T-helper 1 cell treated with Interleukin-12 subunit alpha and Interleukin-12 subunit beta and Interleukin-4 antibody, amounts not matched to agents 30 μg/mL and 1 μg/mL, for 36 hours (primary cell): ENCODE measurements around the gene OGG1.

Experiments used
- H3K27ac Mint-ChIP-seq: one replicate; pipeline ENCODE4 v1.8.0; 2021; ENCODE audit warnings: mild to moderate bottlenecking, mixed read lengths
- H3K27me3 Mint-ChIP-seq: one replicate; pipeline ENCODE4 v1.8.0; 2021; ENCODE audit warnings: low read depth, mixed read lengths
- H3K36me3 Mint-ChIP-seq: one replicate; pipeline ENCODE4 v1.8.0; 2021; ENCODE audit warnings: low read depth, mixed read lengths
- H3K4me1 Mint-ChIP-seq: one replicate; pipeline ENCODE4 v1.8.0; 2021; ENCODE audit warnings: low read depth, mixed read lengths
- H3K4me3 Mint-ChIP-seq: one replicate; pipeline ENCODE4 v1.8.0; 2021; ENCODE audit warnings: mild to moderate bottlenecking, moderate library complexity, mixed read lengths
- H3K9me3 Mint-ChIP-seq: one replicate; pipeline ENCODE4 v1.8.0; 2021; ENCODE audit warnings: mixed read lengths

Gene OGG1

DNA sequence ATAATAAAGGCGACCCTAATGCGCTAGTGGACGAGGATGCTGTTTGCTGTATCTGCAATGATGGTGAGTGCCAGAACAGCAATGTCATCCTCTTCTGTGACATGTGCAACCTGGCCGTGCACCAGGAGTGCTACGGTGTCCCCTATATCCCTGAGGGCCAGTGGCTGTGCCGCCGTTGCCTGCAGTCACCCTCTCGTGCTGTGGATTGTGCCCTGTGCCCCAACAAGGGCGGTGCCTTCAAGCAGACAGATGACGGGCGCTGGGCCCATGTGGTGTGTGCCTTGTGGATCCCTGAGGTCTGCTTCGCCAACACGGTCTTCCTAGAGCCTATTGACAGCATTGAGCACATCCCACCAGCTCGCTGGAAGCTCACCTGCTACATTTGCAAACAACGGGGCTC is 10.6 kb upstream of the OGG1 start:
- Mint-ChIP-seq H3K4me1 (peaks cover 12% of the 10 kb centered on the region), H3K4me3 (no peak overlapping the region), H3K9me3 (no peaks in the 10 kb centered on the region), H3K36me3 (peaks cover 50% of the 10 kb centered on the region), H3K27ac (no peak overlapping the region), H3K27me3 (no peaks in the 10 kb centered on the region)

DNA sequence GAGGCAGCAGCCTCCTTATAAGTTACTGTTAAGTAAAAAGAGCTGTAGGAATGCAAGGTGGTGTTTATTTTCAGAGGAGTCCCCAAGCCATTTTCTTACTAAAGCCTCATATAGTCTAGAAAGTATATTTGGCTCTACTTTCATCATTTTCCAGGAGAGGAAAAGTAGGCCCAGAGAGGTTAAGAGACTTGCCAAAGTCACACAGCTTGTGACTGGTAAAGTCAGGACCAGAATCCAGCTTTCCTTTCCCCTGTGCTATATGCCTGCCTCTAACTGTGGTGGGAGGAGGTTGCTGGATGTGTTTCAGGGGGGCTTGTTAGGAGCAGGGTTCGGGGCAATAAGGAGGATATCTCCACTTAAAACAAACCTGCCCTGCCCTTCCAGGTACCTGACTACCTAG is 7.2 kb upstream of the OGG1 start:
- no peak overlapping the region for H3K27ac Mint-ChIP-seq
- no peaks in the 10 kb centered on the region for H3K4me1 Mint-ChIP-seq
- H3K36me3 Mint-ChIP-seq, result peaks cover 51% of the 10 kb centered on the region
- H3K27me3 Mint-ChIP-seq, result no peaks in the 10 kb centered on the region
- no peak overlapping the region for H3K4me3 Mint-ChIP-seq
- no peaks in the 10 kb centered on the region for H3K9me3 Mint-ChIP-seq

DNA sequence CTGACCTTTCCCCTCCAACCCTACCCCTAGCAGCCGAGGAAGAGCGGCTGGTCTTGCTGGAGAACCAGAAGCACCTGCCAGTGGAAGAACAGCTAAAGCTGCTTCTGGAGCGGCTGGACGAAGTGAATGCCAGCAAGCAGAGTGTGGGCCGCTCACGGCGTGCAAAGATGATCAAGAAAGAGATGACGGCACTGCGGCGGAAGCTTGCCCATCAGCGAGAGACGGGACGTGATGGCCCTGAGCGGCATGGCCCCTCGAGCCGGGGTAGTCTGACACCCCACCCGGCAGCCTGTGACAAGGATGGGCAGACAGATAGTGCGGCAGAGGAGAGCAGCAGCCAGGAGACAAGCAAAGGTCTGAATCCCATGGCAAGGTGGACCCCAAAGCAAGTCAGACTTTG is 6.2 kb upstream of the OGG1 start:
- Mint-ChIP-seq H3K36me3 (peaks cover 51% of the 10 kb centered on the region), H3K27ac (no peak overlapping the region), H3K27me3 (no peaks in the 10 kb centered on the region)

DNA sequence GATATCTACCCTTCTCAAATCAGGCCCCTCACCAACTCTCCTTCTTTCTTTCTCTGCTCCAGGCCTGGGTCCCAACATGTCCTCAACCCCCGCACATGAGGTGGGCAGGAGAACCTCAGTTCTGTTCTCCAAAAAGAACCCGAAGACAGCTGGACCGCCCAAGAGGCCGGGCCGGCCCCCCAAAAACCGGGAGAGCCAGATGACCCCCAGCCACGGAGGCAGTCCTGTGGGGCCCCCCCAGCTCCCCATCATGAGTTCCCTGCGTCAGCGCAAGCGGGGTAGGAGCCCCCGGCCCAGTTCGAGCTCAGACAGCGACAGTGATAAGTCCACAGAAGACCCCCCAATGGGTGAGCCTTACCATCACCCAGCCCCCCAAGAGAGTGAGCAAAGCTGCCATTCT is 5.6 kb upstream of the OGG1 start:
- H3K9me3 Mint-ChIP-seq, result no peaks in the 10 kb centered on the region
- peaks cover 48% of the 10 kb centered on the region for H3K36me3 Mint-ChIP-seq
- H3K4me1 Mint-ChIP-seq, result peaks cover 6% of the 10 kb centered on the region
- H3K27ac Mint-ChIP-seq, result no peak overlapping the region
- no peak overlapping the region for H3K4me3 Mint-ChIP-seq
- H3K27me3 Mint-ChIP-seq, result no peaks in the 10 kb centered on the region

More for the DNA sequence above, 6.2 kb upstream of the OGG1 start:
- H3K9me3 Mint-ChIP-seq, result no peaks in the 10 kb centered on the region
- H3K4me1 Mint-ChIP-seq, result peaks cover 1% of the 10 kb centered on the region
- no peak overlapping the region for H3K4me3 Mint-ChIP-seq

DNA sequence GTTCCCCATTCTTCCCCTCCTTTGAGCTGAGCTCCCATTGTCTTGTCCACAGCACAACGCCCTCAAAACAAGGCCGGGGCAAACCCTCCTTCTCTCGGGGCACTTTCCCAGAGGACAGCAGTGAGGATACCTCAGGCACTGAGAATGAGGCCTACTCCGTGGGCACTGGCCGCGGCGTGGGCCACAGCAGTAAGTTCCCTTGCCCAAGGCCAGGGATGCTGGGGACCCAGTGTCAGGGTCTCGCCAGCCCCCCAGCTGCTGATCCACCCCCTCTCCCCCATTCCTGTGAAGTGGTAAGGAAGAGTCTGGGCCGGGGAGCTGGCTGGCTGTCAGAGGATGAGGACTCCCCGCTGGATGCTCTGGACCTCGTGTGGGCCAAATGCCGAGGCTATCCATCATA is 4.2 kb upstream of the OGG1 start:
- peaks cover 17% of the 10 kb centered on the region for H3K4me1 Mint-ChIP-seq
- no peak overlapping the region for H3K27ac Mint-ChIP-seq
- H3K9me3 Mint-ChIP-seq, result no peaks in the 10 kb centered on the region
- no peak overlapping the region for H3K4me3 Mint-ChIP-seq
- H3K36me3 Mint-ChIP-seq, result peaks cover 46% of the 10 kb centered on the region
- H3K27me3 Mint-ChIP-seq, result no peaks in the 10 kb centered on the region

DNA sequence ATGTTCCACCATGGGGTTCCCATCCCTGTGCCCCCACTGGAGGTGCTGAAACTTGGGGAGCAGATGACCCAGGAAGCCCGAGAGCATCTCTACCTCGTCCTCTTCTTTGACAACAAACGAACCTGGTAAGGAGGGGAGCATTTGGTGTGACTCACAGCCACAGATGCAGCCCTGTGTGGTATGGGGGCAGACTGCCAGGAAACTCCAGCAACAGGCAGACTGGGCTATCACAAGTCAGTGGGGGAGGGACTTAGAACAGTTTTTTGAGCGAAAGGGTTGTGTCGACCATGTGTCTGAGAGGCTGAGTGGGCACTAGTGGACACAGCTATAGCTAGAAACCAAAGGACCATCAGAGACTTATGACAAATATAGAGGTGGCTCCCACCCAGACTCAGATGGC is 3.4 kb upstream of the OGG1 start:
- H3K27ac Mint-ChIP-seq, result no peak overlapping the region
- no peaks in the 10 kb centered on the region for H3K27me3 Mint-ChIP-seq
- H3K4me3 Mint-ChIP-seq, result no peak overlapping the region
- H3K4me1 Mint-ChIP-seq, result peaks cover 25% of the 10 kb centered on the region
- peaks cover 42% of the 10 kb centered on the region for H3K36me3 Mint-ChIP-seq
- no peaks in the 10 kb centered on the region for H3K9me3 Mint-ChIP-seq

DNA sequence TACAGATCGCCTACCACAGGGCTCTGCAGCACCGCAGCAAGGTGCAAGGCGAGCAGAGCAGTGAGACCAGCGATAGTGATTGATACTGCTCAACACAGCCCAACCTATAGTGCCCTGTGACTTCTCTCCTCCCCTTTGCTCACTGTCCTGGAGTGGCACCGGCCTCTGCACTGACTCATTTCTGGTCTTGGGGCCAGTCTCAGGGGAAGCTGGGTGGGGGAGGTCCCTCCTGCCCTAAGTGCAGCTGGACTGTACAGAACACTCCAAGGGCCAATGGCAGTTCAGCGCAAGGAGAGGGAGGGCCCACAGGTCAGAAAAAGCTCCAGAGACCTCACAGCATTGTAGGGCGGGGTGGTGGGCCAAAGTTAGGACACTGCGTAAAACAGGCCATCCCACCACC is 2.5 kb upstream of the OGG1 start:
- Mint-ChIP-seq H3K27me3 (no peaks in the 10 kb centered on the region), H3K36me3 (peaks cover 50% of the 10 kb centered on the region), H3K9me3 (no peaks in the 10 kb centered on the region), H3K4me3 (no peak overlapping the region), H3K27ac (no peak overlapping the region), H3K4me1 (peaks cover 33% of the 10 kb centered on the region)

DNA sequence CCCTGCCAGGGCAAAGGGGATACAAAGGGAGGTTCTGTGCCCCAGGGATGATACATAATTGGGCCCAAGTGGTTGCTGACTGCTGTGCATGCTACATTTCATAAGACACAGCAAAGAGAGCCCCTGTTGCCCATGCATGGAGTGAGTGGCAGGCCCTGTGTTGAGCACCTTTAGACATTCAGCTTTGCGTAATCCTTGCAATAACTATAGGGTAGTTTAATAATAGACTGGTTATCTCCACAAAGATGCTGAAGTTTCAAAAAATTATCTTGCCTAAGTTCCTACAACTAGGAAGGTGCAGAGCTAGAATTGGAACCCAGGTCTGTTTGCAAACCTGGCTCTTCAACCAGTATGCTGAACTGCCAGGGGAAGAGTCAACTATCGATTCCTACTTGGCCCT is 1.7 kb upstream of the OGG1 start:
- no peak overlapping the region for H3K4me3 Mint-ChIP-seq
- H3K4me1 Mint-ChIP-seq, result peaks cover 33% of the 10 kb centered on the region
- H3K36me3 Mint-ChIP-seq, result peaks cover 50% of the 10 kb centered on the region

DNA sequence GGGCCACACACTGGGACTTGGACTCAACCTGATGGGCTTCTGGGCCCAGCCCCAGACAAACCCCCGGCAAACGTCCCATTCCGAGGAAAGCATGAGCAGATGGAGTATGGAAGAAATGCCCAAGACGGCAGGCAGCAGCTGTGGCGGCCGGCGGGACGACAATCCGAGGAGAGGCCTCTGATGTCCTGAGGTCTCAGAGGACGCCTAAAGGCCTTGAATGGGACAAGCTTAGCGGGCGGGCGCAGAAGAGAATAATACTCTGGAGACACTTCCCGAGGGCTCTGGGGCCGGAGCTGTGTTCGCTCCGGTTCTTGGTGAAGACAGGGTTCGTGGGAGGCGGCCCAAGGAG is 482 bp upstream of the OGG1 start:
- Mint-ChIP-seq H3K36me3 (peaks cover 48% of the 10 kb centered on the region), H3K4me3 (peak overlapping the region; percentile 94), H3K27ac (peak overlapping the region; percentile 97), H3K9me3 (no peaks in the 10 kb centered on the region), H3K4me1 (peaks cover 38% of the 10 kb centered on the region), H3K27me3 (no peaks in the 10 kb centered on the region)

More for the DNA sequence above, 1.7 kb upstream of the OGG1 start:
- Mint-ChIP-seq H3K27me3 (no peaks in the 10 kb centered on the region), H3K27ac (no peak overlapping the region), H3K9me3 (no peaks in the 10 kb centered on the region)

DNA sequence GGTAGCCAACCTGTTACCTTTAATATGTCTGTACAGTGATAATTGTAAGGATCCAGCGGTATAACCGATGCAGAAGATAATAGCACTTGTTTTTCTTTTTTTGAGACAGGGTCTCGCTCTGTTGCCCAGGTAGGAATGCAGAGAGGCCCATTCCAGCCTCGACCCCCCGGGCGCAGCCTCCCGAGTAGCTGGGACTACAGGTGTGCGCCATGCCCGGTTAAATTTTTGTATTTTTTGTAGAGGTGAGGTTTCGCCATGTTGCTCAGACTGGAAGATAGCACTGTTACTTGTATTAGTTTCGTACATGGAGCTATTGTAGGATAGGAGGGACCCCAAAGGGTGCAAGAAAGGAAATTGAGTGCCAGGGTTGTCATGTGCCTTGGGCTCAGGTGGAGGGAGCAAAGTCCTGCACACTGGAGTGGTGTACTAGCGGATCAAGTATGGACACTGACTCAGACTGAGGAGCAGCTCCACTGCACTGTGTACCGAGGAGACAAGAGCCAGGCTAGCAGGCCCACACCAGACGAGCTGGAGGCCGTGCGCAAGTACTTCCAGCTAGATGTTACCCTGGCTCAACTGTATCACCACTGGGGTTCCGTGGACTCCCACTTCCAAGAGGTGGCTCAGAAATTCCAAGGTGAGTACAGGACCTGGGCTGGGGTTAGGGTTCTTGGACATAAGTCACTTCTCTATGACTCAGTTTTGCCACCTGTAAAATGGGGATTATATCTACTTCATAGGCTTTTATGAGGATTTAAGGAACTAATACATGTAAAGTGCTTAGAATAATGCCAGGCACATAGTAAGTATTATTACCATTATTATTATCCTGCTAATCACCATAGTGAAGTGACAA is 1.0 kb downstream of the OGG1 start:
- no peaks in the 10 kb centered on the region for H3K27me3 Mint-ChIP-seq
- no peaks in the 10 kb centered on the region for H3K9me3 Mint-ChIP-seq
- peaks cover 47% of the 10 kb centered on the region for H3K4me1 Mint-ChIP-seq
- peak overlapping the region; percentile 94 for H3K4me3 Mint-ChIP-seq
- peaks cover 44% of the 10 kb centered on the region for H3K36me3 Mint-ChIP-seq
- peak overlapping the region; percentile 97 for H3K27ac Mint-ChIP-seq

DNA sequence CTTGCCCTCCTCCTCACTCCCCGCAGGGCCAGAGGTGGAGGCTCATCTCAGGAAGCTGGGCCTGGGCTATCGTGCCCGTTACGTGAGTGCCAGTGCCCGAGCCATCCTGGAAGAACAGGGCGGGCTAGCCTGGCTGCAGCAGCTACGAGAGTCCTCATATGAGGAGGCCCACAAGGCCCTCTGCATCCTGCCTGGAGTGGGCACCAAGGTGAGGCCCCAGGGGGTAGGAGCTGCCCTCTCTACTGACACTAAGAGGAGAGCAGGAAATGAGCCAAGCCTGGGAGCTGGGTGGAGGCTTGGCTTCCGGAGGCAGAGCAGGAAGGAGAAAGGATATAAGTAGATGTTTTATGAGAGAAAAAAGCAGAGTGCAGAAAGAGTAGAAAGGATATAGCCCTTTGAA is 4.9 kb downstream of the OGG1 start:
- Mint-ChIP-seq H3K27me3 (no peaks in the 10 kb centered on the region), H3K27ac (peak overlapping the region; percentile 58), H3K4me3 (peak overlapping the region; percentile 50), H3K4me1 (peaks cover 36% of the 10 kb centered on the region), H3K9me3 (no peaks in the 10 kb centered on the region), H3K36me3 (peaks cover 39% of the 10 kb centered on the region)

DNA sequence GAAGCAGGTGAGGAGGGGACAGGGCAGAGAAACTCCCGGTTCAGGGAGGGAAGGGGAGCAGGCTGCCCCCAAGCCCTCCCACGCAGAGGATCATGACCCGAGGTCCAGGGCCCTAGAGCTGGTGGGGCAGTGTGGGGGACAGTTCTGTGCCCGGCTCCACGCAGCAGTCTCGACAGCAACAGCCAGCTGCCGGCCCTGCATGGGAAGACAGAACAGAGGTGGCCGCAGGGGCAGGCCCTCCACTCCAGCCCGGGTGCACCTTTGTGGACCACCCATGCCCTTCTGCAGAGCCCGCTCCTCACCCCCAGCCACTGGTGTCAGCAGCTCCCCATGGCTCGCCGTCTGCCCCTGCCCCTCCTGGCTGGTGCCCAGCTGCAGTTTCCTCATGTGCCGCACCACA is 7.7 kb downstream of the OGG1 start:
- H3K4me3 Mint-ChIP-seq, result no peak overlapping the region
- no peaks in the 10 kb centered on the region for H3K27me3 Mint-ChIP-seq
- no peaks in the 10 kb centered on the region for H3K9me3 Mint-ChIP-seq
- H3K4me1 Mint-ChIP-seq, result peaks cover 14% of the 10 kb centered on the region
- H3K36me3 Mint-ChIP-seq, result peaks cover 37% of the 10 kb centered on the region
- no peak overlapping the region for H3K27ac Mint-ChIP-seq

DNA sequence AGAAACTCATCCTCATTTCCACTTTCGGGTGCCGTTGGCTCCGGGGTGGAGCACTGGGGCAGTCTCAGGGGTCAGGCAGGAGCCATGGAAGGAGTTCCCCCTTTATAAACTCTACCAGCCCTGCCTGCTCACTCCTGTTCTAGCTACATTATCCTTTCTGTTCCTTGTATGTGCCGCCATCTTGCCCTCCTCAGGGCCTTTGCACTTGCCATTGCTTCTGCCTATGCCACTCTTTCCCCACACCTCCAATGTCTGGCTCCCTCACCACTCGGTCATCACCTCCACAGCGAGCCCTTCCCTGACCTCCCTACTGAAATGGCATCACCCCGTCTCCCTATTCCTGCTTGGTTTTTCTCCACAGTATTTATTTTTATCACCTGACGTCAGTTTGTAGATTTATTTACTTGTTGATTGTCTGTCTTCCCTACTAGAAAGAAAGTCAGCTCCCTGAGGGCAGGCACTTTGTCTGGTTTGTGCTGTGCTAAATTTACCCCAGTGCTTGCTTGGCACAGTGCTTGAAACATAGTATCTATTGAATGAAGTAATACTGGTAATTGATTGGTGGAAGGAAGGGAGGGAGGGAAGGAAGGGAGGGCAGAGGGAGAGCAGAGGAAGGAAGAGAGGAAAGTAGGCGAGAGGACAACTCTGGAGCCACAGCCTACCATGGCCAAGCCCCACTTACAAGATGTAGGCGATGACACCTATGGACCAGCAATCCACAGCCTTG is 11.2 kb downstream of the OGG1 start:
- no peaks in the 10 kb centered on the region for H3K27me3 Mint-ChIP-seq
- H3K9me3 Mint-ChIP-seq, result no peaks in the 10 kb centered on the region
- no peaks in the 10 kb centered on the region for H3K4me1 Mint-ChIP-seq
- H3K4me3 Mint-ChIP-seq, result no peak overlapping the region
- H3K36me3 Mint-ChIP-seq, result peaks cover 36% of the 10 kb centered on the region
- no peak overlapping the region for H3K27ac Mint-ChIP-seq

DNA sequence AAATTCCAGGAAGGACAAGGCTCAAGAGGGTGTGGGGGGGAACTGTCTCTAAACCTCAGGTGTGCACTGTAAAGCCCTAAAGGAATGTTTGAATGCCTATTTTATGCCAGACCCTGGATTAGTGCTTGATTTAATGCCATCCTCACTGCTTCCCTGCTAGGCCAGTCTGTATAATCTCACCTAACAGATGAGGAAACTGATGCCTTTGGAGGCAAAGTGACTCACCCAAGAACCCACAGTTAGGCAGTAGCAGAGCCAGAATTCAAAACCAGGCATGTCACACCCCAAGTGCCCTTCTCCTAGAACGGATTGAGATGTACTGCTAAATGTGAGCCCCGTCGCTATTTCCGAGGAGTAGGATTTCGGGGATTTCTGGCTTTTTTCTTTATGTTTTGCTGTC is 12.2 kb downstream of the OGG1 start:
- Mint-ChIP-seq H3K4me3 (no peak overlapping the region), H3K27ac (no peak overlapping the region), H3K36me3 (peaks cover 32% of the 10 kb centered on the region), H3K27me3 (no peaks in the 10 kb centered on the region), H3K4me1 (peaks cover under 1% of the 10 kb centered on the region), H3K9me3 (no peaks in the 10 kb centered on the region)

DNA sequence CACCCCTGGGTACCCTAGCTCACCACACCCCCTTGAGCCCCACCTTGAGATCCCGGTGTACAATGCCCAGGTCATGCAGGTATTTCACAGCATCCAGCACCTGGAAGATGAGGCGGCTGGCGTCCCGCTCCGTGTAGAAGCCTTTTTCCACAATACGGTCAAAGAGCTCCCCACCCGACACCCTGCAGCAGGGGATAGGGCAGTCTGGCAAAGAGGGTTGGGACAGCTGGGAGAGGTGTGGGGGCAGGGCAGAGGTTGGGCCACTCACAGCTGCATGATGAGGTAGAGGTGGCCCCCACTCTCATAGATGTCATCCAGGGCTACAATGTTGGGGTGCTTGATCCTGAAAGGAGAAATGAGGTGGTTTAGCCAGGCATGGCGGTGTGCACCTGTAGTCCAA is 13.1 kb downstream of the OGG1 start:
- Mint-ChIP-seq H3K36me3 (peaks cover 30% of the 10 kb centered on the region), H3K9me3 (no peaks in the 10 kb centered on the region), H3K4me3 (no peak overlapping the region), H3K27ac (no peak overlapping the region), H3K4me1 (peaks cover 8% of the 10 kb centered on the region), H3K27me3 (no peaks in the 10 kb centered on the region)
